GM12878 (cell line): ENCODE results near the gene NID1. TPM values are rescaled to one million over a fixed set of nuclear protein-coding genes. Genes with fewer than 3 reads are reported as not detected.

Experiments
- ATAC-seq: fragments of 200-7000 bp; cut with Tn5 transposase; 3 replicates; pipeline ENCODE4 v1.9.1; 2020; ENCODE audit warnings: mild to moderate bottlenecking, moderate library complexity
- BruUV-seq: library from RNA; stranded (reverse); fragments of 400-500 nt; replicated peaks from 2 replicates; lab custom pipeline; 2021; lab: Mats Ljungman, UMichigan
- CTCF ChIA-PET: fragments of 300-600 bp; sonication (Branson Sonifier 250); formaldehyde crosslinking; extraction: SDS; loops from one replicate; lab custom pipeline; 2021; ENCODE audit warnings: inconsistent platforms; lab: Yijun Ruan, JAX
- POLR2A ChIA-PET: fragments of 350-600 bp; formaldehyde crosslinking; extraction: SDS; loops from one replicate; lab custom pipeline; 2021; ENCODE audit warnings: inconsistent platforms; lab: Charles Lee
- RAD21 ChIA-PET: fragments of 300-600 bp; sonication (Branson Sonifier 250); formaldehyde crosslinking; loops from one replicate; lab custom pipeline; 2023; ENCODE audit warnings: antibody characterized with exemption; ENCODE audit not compliant: unreplicated experiment; lab: Charles Lee
- SMC1A ChIA-PET: fragments of 300-600 bp; sonication (Branson Sonifier 250); formaldehyde crosslinking; loops from one replicate; lab custom pipeline; 2023; ENCODE audit not compliant: unreplicated experiment, uncharacterized antibody; lab: Charles Lee
- DNase-seq: peaks from one replicate; pipeline ENCODE4 v3.0.0-alpha.2; 2011; ENCODE audit warnings: low read depth, low spot score
- FAIRE-seq: peaks from 3 replicates; lab custom pipeline; 2011; peaks lifted over from hg19 to GRCh38; lab: Jason Lieb, UNC
- H2AFZ ChIP-seq: 2 replicates; pipeline ENCODE4 v1.6.0; 2011; ENCODE audit warnings: low read depth, low read length, control low read depth; ENCODE audit not compliant: control insufficient read depth
- H3K27ac ChIP-seq: 2 replicates; pipeline ENCODE4 v1.5.1; 2011; ENCODE audit warnings: control low read depth; ENCODE audit not compliant: control insufficient read depth, insufficient read depth
- H3K27me3 ChIP-seq, 2 experiments: replicated peaks in 1 of 2; 2 replicates each; pipeline versions ENCODE4 v1.6.0 to v1.6.1; 2011; ENCODE audit warnings: low read length in 1 of 2; ENCODE audit not compliant: control insufficient read depth in 2 of 2, insufficient read depth in 2 of 2
- H3K36me3 ChIP-seq, 2 experiments: 2 replicates each; pipeline ENCODE4 v1.5.1; 2011; ENCODE audit warnings: low read length in 1 of 2; ENCODE audit not compliant: control insufficient read depth in 2 of 2, insufficient read depth in 2 of 2
- H3K4me1 ChIP-seq: 2 replicates; pipeline ENCODE4 v1.6.1; 2011; ENCODE audit warnings: mild to moderate bottlenecking, low read length, moderate library complexity, mixed read lengths; ENCODE audit not compliant: control insufficient read depth, insufficient read depth
- H3K4me2 ChIP-seq: 2 replicates; pipeline ENCODE4 v1.6.0; 2011; ENCODE audit warnings: control low read depth; ENCODE audit not compliant: control insufficient read depth, insufficient read depth
- H3K4me3 ChIP-seq: fragments of 200-600 bp; sonication (generic); 2 replicates; pipeline ENCODE4 v1.5.1; 2016
- H3K79me2 ChIP-seq: 2 replicates; pipeline ENCODE4 v1.6.0; 2011; ENCODE audit warnings: low read length; ENCODE audit not compliant: control insufficient read depth, insufficient read depth
- H3K9ac ChIP-seq: 2 replicates; pipeline ENCODE4 v1.8.0; 2011; ENCODE audit warnings: low read length, control low read depth, mixed read lengths; ENCODE audit not compliant: control insufficient read depth, insufficient read depth
- H3K9me3 ChIP-seq: replicated peaks from 3 replicates; pipeline ENCODE4 v1.5.1; 2011; ENCODE audit warnings: mild to moderate bottlenecking, low read length; ENCODE audit not compliant: control insufficient read depth, insufficient read depth
- H4K20me1 ChIP-seq: 2 replicates; pipeline ENCODE4 v1.6.0; 2011; ENCODE audit not compliant: control insufficient read depth, insufficient read depth
- CREM ChIP-seq: IDR thresholded peaks from 2 replicates; pipeline ENCODE4 v1.6.1; 2014; ENCODE audit warnings: antibody characterized with exemption, low read depth
- JUNB ChIP-seq: IDR thresholded peaks from 2 replicates; pipeline ENCODE4 v1.6.1; 2016; ENCODE audit warnings: antibody characterized with exemption, mild to moderate bottlenecking
- MTA3 ChIP-seq: IDR thresholded peaks from 2 replicates; pipeline ENCODE4 v1.6.1; 2012; ENCODE audit warnings: low read length, inconsistent platforms, borderline replicate concordance
- MYC ChIP-seq: IDR thresholded peaks from 2 replicates; pipeline ENCODE4 v1.6.1; 2011; ENCODE audit warnings: mild to moderate bottlenecking, low read length, moderate library complexity, inconsistent platforms; ENCODE audit not compliant: insufficient read depth, insufficient replicate concordance, insufficient read length, severe bottlenecking
- RAD21 ChIP-seq: IDR thresholded peaks from 2 replicates; pipeline ENCODE4 v1.6.1; 2011; ENCODE audit warnings: mild to moderate bottlenecking, low read depth, low read length, moderate library complexity; ENCODE audit not compliant: insufficient read depth
- SIX5 ChIP-seq: IDR thresholded peaks from 2 replicates; pipeline ENCODE4 v1.6.1; 2011; ENCODE audit warnings: mild to moderate bottlenecking, low read depth, low read length, moderate library complexity; ENCODE audit not compliant: severe bottlenecking
- TCF3 ChIP-seq: IDR thresholded peaks from 2 replicates; pipeline ENCODE4 v1.6.1; 2012; ENCODE audit warnings: low read depth, mild to moderate bottlenecking, low read length, borderline replicate concordance; ENCODE audit not compliant: insufficient read depth
- ZNF217 ChIP-seq: fragments of 450-650 bp; IDR thresholded peaks from 2 replicates; pipeline ENCODE4 v1.6.1; 2017; ENCODE audit warnings: antibody characterized with exemption, mild to moderate bottlenecking
- ZNF274 ChIP-seq: IDR thresholded peaks from one replicate; pipeline ENCODE4 v1.8.0; 2011; ENCODE audit not compliant: insufficient read length, insufficient read depth
- WGBS: methylation state at CpG from one replicate; pipeline ENCODE4 v1.1.6; 2016; ENCODE audit warnings: low lambda C conversion rate; ENCODE audit not compliant: insufficient replicate concordance, insufficient coverage; ENCODE audit errors: missing lambda C conversion rate; 5-methylcytosine and 5-hydroxymethylcytosine counted together
- in situ Hi-C: fragments of 300-500 bp; cut with MboI; formaldehyde crosslinking; loops from 9 replicates; pipeline ENCODE4 v1.14.3; 2018; ENCODE audit warnings: mixed read lengths
- intact Hi-C: fragments of 100-400 bp; cut with micrococcal nuclease; formaldehyde crosslinking; loops from one replicate; pipeline ENCODE4 v1.14.2; 2022; ENCODE audit not compliant: unreplicated experiment
- polyA plus RNA-seq, 11 experiments: library from polyadenylated mRNA; depleted of rRNA in 4 of 11; unstranded in 6 of 11; stranded (reverse) in 5 of 11; fragments of >200 nt; fragmentation: Nextera tagmentation in 4 of 11; fragmentation: Illumina TruSeq in 1 of 11; extraction: Ambion mirVana in 4 of 11; extraction: Trizol in 1 of 11; gene quantifications; 1 replicate in 1 of 11; 2 replicates in 10 of 11; pipeline versions ENCODE4 v1.2.1 to v1.2.3, GENCODE V29; 2011 to 2016; ENCODE audit warnings: inconsistent platforms in 2 of 11, missing spikeins in 2 of 11, low read depth in 1 of 11
- total RNA-seq, 4 experiments: library from RNA; depleted of rRNA in 3 of 4; stranded (reverse); fragments of >200 nt in 3 of 4; fragmentation: Illumina TruSeq in 1 of 4; extraction: Trizol in 1 of 4; gene quantifications; 2 replicates each; pipeline versions ENCODE4 v1.2.1 to v1.2.3, GENCODE V29; 2013 to 2021
- TF ChIP-seq, protein P1 (sequence below): fragments of 150-350 bp; IDR thresholded peaks from 2 replicates; pipeline ENCODE4 v1.6.1; 2014; ENCODE audit warnings: mild to moderate bottlenecking, low read depth, low read length

NID1 gene
- total and polyA plus RNA-seq, 10 of the 15 experiments (the other 5 are each of a cell fraction or from before 2014, with no cell fraction given) = 4.2 to 25.7 (median 11.3) TPM

DNA sequence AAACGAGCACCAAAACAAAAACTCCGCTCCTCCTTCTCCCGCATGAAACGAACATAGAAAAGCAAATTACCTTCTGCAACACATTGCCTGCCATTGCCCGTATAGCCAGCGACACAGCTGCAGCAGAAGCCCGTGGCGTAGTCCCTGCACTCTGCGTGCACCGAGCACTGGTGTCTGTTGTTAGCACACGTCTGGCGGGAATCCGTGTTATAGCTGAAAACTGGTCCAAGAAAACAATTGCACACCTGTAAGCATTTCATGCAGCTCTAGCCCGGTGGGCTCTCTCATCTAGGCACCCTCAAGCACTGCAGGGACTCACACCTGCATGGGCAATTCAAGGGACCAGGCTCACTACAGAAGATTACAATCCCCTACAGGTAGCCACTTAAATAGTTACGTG, 26.9 kb downstream of the NID1 start:
- CTCF ChIA-PET = no interaction called here
- no TSS peak for BruUV-seq
- DNase-seq = no peak
- no peaks in the 10 kb centered on the region for H4K20me1 ChIP-seq
- TF ChIP-seq MYC (no peak), JUNB (no peak), RAD21 (no peak), MTA3 (no peak), ZNF217 (no peak), CREM (no peak), ZNF274 (no peak), SIX5 (no peak), TCF3 (no peak)
- TF ChIP-seq, protein P1, sequence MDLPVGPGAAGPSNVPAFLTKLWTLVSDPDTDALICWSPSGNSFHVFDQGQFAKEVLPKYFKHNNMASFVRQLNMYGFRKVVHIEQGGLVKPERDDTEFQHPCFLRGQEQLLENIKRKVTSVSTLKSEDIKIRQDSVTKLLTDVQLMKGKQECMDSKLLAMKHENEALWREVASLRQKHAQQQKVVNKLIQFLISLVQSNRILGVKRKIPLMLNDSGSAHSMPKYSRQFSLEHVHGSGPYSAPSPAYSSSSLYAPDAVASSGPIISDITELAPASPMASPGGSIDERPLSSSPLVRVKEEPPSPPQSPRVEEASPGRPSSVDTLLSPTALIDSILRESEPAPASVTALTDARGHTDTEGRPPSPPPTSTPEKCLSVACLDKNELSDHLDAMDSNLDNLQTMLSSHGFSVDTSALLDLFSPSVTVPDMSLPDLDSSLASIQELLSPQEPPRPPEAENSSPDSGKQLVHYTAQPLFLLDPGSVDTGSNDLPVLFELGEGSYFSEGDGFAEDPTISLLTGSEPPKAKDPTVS = no peak
- TF ChIP-seq, all 136 proteins: peak for 0
- H3K36me3 ChIP-seq = no peaks in the 10 kb centered on the region; a peak in 2 of 4 replicates
- no peaks in the 10 kb centered on the region for H3K4me1 ChIP-seq
- no peak overlapping the region for H3K9ac ChIP-seq
- no peaks in the 10 kb centered on the region for H3K79me2 ChIP-seq
- H2AFZ ChIP-seq = no peak overlapping the region
- peaks cover under 1% of the 10 kb centered on the region; the same call in 2 of the 3 replicates for H3K9me3 ChIP-seq
- intact Hi-C loops (no loop called here), in situ Hi-C loops (no loop called here)
- SMC1A ChIA-PET = interaction anchor here (0.9 to 1.6 kb wide), 2 partner anchors 66 to 474 kb away, joined by 3 read pairs; no protein-coding TSS in a partner anchor
- FAIRE-seq = no peak
- RAD21 ChIA-PET = no interaction called here
- no peak for ATAC-seq
- POLR2A ChIA-PET = no interaction called here
- no peak overlapping the region for H3K4me2 ChIP-seq
- H3K27ac ChIP-seq = no peak overlapping the region
- H3K4me3 ChIP-seq = no peak overlapping the region
- no peaks in the 10 kb centered on the region for H3K27me3 ChIP-seq
- WGBS = 72% methylated on average over 15 of the region's 15 CpGs
